GM20000 (cell line): ENCODE measurements around the gene ELOVL2.

Experiments
- DNase-seq: peaks from one replicate; pipeline ENCODE4 v3.0.0; 2012; ENCODE audit warnings: low spot score
- CTCF ChIP-seq: IDR thresholded peaks from 2 replicates; pipeline ENCODE4 v1.5.1; 2012; ENCODE audit warnings: mild to moderate bottlenecking, control low read depth; ENCODE audit errors: extremely low read depth, missing control alignments

Gene ELOVL2

GRCh38 chr6:11021714-11022113 is 22.4 kb downstream of the ELOVL2 start:
- no peak for TF ChIP-seq CTCF
- DNase-seq: no peak

GRCh38 chr6:11021003-11021402 is 23.1 kb downstream of the ELOVL2 start:
- TF ChIP-seq CTCF: no peak
- DNase-seq: no peak

- no peak for TF ChIP-seq CTCF
- no peak for DNase-seq
These were observed 25.9 kb downstream of the ELOVL2 start for GRCh38 chr6:11018225-11018624.

- TF ChIP-seq CTCF: no peak
- no peak for DNase-seq
These were observed 27.0 kb downstream of the ELOVL2 start for GRCh38 chr6:11017090-11017489.

- DNase-seq: no peak
- TF ChIP-seq CTCF: no peak
These were observed 27.7 kb downstream of the ELOVL2 start for GRCh38 chr6:11016452-11016851.

GRCh38 chr6:11015102-11015501 is 29.0 kb downstream of the ELOVL2 start:
- TF ChIP-seq CTCF: no peak
- DNase-seq: no peak

- TF ChIP-seq CTCF: no peak
- no peak for DNase-seq
These were observed 30.4 kb downstream of the ELOVL2 start for GRCh38 chr6:11013721-11014070.
